WI38 (cell line): Measurements from ENCODE around the gene SPSB1.

Source experiments
- H3K4me3 ChIP-seq: 2 replicates; pipeline ENCODE4 v1.5.1; 2011; ENCODE audit warnings: low read depth, mild to moderate bottlenecking, control low read depth, low read length
- CTCF ChIP-seq: IDR thresholded peaks from 2 replicates; pipeline ENCODE4 v1.5.1; 2012; ENCODE audit warnings: low read depth, mild to moderate bottlenecking, control low read depth, low read length

The SPSB1 gene

GRCh38 chr1:9246841-9247785 is 45.6 kb upstream of the SPSB1 start:
- no peak for TF ChIP-seq CTCF

GRCh38 chr1:9247894-9248293 is 44.8 kb upstream of the SPSB1 start:
- H3K4me3 ChIP-seq, result no peak overlapping the region
- TF ChIP-seq CTCF, result no peak

More at GRCh38 chr1:9246841-9247785, 45.6 kb upstream of the SPSB1 start:
- H3K4me3 ChIP-seq, result no peak overlapping the region

GRCh38 chr1:9248341-9249262 is 44.1 kb upstream of the SPSB1 start:
- no peak overlapping the region for H3K4me3 ChIP-seq
- no peak for TF ChIP-seq CTCF

GRCh38 chr1:9249263-9249533 is 43.5 kb upstream of the SPSB1 start:
- no peak overlapping the region for H3K4me3 ChIP-seq
- no peak for TF ChIP-seq CTCF

GRCh38 chr1:9249534-9250410 is 42.9 kb upstream of the SPSB1 start:
- no peak overlapping the region for H3K4me3 ChIP-seq
- TF ChIP-seq CTCF, result peak; percentile 78

- H3K4me3 ChIP-seq, result no peak overlapping the region
- TF ChIP-seq CTCF, result no peak
These were observed 42.0 kb upstream of the SPSB1 start for GRCh38 chr1:9250411-9251381.
